OCI-LY3 (cell line): ENCODE data around the gene ARL14.

Source experiments
- H2AFZ ChIP-seq: fragments of 200-600, 300-600 bp; shearing (Covaris generic); 2 replicates; pipeline ENCODE4 v1.6.0; 2014; ENCODE audit warnings: antibody characterized with exemption, low read depth, low read length
- H3K27ac ChIP-seq: fragments of 200-600, 300-600 bp; sonication (generic); 2 replicates; pipeline ENCODE4 v1.5.1; 2014; ENCODE audit warnings: mild to moderate bottlenecking, low read length, moderate library complexity, mixed read lengths
- H3K27me3 ChIP-seq: fragments of 200-600, 300-600 bp; sonication (generic); 2 replicates; pipeline ENCODE4 v1.6.1; 2014; ENCODE audit warnings: low read depth, low read length, mixed read lengths
- H3K36me3 ChIP-seq: fragments of 200-600, 300-600 bp; sonication (generic); replicated peaks from 2 replicates; pipeline ENCODE3; 2014; ENCODE audit warnings: low read depth, low read length, mixed read lengths
- H3K4me1 ChIP-seq: fragments of 300-600, 200-600 bp; sonication (generic); 2 replicates; pipeline ENCODE4 v1.6.1; 2014; ENCODE audit warnings: low read length, mixed read lengths
- H3K4me2 ChIP-seq: fragments of 200-600, 300-600 bp; sonication (generic); 2 replicates; pipeline ENCODE4 v1.6.1; 2014; ENCODE audit warnings: low read length, mixed read lengths
- H3K4me3 ChIP-seq: fragments of 300-600, 200-600 bp; sonication (generic); 2 replicates; pipeline ENCODE4 v1.5.1; 2014; ENCODE audit warnings: antibody characterized with exemption, mild to moderate bottlenecking, low read length, moderate library complexity
- H3K79me2 ChIP-seq: fragments of 300-600, 200-600 bp; shearing (Covaris generic); 2 replicates; pipeline ENCODE4 v1.6.1; 2014; ENCODE audit warnings: mild to moderate bottlenecking, low read length, mixed read lengths
- H3K9ac ChIP-seq: fragments of 300-600, 200-600 bp; shearing (Covaris generic); 2 replicates; pipeline ENCODE4 v1.6.0; 2014; ENCODE audit warnings: mild to moderate bottlenecking, low read length, moderate library complexity
- H3K9me3 ChIP-seq: fragments of 200-600, 300-600 bp; shearing (Covaris generic); 2 replicates; pipeline ENCODE4 v1.6.1; 2014; ENCODE audit warnings: low read length, mixed read lengths; ENCODE audit not compliant: insufficient read depth
- H4K20me1 ChIP-seq: fragments of 200-600, 300-600 bp; sonication (generic); 2 replicates; pipeline ENCODE4 v1.6.1; 2016; ENCODE audit warnings: low read length, mixed read lengths; ENCODE audit not compliant: insufficient read depth
- EZH2phosphoT487 ChIP-seq: fragments of 200-600 bp; shearing (Covaris generic); IDR thresholded peaks from 2 replicates; pipeline ENCODE4 v1.6.1; 2018; ENCODE audit warnings: antibody characterized with exemption, mixed run types, low read depth
- TF ChIP-seq, protein P1 (sequence below): fragments of 200-600, 300-600 bp; sonication (generic); IDR thresholded peaks from 2 replicates; pipeline ENCODE4 v1.5.1; 2014; ENCODE audit warnings: antibody characterized with exemption, low read length, low read depth

Gene ARL14

DNA sequence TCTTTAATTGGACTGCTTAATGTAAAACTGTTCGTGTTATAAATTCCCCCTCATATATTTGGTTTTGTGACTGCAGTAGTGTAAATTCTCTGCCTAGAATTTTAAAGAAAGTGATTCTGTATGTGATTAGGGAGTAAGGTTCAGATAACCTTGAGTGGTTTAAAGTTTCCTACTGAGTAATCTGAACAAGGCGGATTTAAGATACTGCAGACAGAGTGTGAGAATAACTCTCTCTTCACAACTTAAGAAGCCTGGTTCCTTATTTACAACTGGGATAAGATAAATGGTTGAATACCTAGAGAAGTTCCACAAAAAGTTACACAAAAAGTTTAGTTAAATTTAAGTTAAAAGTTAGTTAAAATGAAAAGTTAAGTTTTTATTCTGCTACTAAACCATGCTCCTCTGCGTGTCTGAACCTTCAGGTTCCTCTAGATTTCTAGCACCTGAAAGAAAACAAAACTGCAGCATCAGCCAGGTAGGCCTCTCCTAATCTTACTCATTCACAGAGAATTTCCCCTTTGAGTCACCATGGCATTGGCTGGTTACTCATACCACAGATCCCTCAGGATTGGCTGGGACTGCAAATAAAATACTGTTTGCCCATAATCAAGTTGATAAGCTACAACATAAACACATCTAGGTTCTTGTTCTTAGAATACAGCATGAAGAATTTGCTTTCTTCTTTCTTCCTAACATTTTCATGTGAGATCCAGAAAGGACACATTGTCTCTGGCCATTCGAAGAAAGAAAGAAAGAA is at the start of gene ARL14:
Gene ARL14, plus strand, starts transcription at position 614 of the 757 bp plus-strand sequence. CDS start 187 bp downstream, outside the sequence.
- Histone ChIP-seq H3K79me2 (no peaks in the 10 kb centered on the region), H3K36me3 (no peaks in the 10 kb centered on the region), H3K27me3 (no peaks in the 10 kb centered on the region), H3K4me1 (peaks cover 14% of the 10 kb centered on the region), H4K20me1 (no peaks in the 10 kb centered on the region), H3K27ac (no peak within 1 kb of the TSS), H2AFZ (no peak within 1 kb of the TSS), H3K9ac (no peak within 1 kb of the TSS), H3K4me3 (no peak within 1 kb of the TSS), H3K9me3 (no peaks in the 10 kb centered on the region), H3K4me2 (no peak within 1 kb of the TSS)
- TF ChIP-seq EZH2phosphoT487: no peak
- TF ChIP-seq, protein P1, sequence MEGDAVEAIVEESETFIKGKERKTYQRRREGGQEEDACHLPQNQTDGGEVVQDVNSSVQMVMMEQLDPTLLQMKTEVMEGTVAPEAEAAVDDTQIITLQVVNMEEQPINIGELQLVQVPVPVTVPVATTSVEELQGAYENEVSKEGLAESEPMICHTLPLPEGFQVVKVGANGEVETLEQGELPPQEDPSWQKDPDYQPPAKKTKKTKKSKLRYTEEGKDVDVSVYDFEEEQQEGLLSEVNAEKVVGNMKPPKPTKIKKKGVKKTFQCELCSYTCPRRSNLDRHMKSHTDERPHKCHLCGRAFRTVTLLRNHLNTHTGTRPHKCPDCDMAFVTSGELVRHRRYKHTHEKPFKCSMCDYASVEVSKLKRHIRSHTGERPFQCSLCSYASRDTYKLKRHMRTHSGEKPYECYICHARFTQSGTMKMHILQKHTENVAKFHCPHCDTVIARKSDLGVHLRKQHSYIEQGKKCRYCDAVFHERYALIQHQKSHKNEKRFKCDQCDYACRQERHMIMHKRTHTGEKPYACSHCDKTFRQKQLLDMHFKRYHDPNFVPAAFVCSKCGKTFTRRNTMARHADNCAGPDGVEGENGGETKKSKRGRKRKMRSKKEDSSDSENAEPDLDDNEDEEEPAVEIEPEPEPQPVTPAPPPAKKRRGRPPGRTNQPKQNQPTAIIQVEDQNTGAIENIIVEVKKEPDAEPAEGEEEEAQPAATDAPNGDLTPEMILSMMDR: no peak

DNA sequence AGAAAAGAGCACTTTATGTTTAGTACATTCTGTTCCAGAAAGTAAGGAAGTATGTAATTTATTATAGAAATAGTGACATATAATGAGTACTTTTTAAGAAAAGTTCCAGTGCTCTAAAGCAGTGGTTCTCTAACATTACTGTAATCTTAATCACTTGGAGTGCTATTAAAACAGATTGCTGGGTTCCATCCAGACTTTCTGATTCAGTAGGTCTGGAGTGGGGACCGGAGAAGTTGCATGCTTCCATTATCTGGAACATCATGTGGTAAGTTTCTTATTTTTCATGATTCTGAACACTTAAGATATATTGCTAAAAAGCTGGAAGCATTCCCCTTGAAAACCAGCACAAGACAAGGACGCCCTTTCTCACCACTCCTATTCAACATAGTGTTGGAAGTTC is 47.5 kb upstream of the ARL14 start:
- H3K9me3 ChIP-seq: no peaks in the 10 kb centered on the region
- no peaks in the 10 kb centered on the region for H4K20me1 ChIP-seq
- no peaks in the 10 kb centered on the region for H3K36me3 ChIP-seq
- no peak overlapping the region for H3K9ac ChIP-seq
- no peak overlapping the region for H3K4me3 ChIP-seq
- no peak overlapping the region for H3K4me2 ChIP-seq
- H3K27me3 ChIP-seq: no peaks in the 10 kb centered on the region
- H3K27ac ChIP-seq: no peak overlapping the region
- no peaks in the 10 kb centered on the region for H3K4me1 ChIP-seq
- TF ChIP-seq EZH2phosphoT487: no peak
- TF ChIP-seq, protein P1: no peak
- no peaks in the 10 kb centered on the region for H3K79me2 ChIP-seq
- no peak overlapping the region for H2AFZ ChIP-seq

DNA sequence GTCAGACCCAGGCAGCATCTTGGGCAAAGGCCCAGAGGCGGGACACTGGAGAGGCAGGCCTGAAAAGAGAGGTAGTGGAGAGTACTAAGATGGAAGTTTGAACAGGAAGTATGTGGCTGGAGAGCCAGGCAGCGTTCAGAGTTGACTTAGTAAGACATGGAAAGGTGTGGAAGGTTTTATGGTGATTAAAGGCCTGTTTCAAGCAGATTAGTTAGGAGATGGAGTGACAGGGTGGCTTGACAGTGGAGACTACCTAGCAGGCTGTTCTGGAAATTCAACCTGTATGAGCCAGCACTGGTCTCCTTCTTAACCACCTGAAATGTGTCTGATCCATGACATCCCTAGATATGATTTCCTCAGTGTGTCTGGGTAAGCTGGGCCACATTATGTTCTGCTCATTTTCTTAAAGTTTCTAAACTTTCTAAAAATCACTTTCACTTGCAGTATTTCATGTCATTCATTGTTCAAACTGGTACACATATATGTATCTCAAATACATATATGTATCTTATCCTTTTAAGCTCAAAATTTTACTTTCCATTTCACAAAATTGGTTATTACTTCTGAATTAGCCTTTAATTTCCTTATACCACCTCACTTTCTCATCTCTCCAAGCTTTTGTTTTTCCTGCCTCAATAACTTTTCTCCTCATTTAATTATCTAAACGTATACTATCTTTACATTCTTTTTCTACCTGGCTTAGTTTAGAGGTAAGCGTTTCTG is 43.4 kb upstream of the ARL14 start:
- no peak overlapping the region for H3K4me3 ChIP-seq
- no peaks in the 10 kb centered on the region for H3K9me3 ChIP-seq
- H4K20me1 ChIP-seq: no peaks in the 10 kb centered on the region
- no peaks in the 10 kb centered on the region for H3K36me3 ChIP-seq
- H2AFZ ChIP-seq: peak overlapping the region; percentile 26; the same call in 1 of the 2 replicates
- H3K79me2 ChIP-seq: no peaks in the 10 kb centered on the region
- no peaks in the 10 kb centered on the region for H3K4me1 ChIP-seq
- no peaks in the 10 kb centered on the region for H3K27me3 ChIP-seq
- TF ChIP-seq, protein P1: no peak
- no peak for TF ChIP-seq EZH2phosphoT487
- H3K27ac ChIP-seq: no peak overlapping the region
- no peak overlapping the region for H3K4me2 ChIP-seq
- no peak overlapping the region for H3K9ac ChIP-seq

DNA sequence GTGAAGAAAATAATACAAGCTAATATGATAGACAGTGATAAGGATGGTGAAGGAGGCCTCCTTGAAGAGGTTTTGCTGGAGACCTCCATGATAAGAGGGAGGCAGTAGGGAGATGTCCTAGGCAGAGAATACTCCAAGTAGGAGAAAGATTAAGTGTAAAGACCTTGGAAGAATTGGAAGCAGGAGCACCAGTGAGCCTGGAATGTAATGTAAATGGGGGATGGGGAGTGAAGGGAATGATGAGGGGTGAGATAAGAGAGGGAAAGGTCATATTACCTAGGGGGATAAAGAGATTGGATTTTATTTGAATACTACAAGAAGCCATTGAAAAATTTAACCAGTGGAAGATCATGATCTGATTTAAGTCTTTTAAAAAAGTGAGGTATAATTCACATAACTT is 41.7 kb upstream of the ARL14 start:
- Histone ChIP-seq H3K27ac (no peak overlapping the region), H3K9ac (no peak overlapping the region)
- TF ChIP-seq EZH2phosphoT487: no peak
- TF ChIP-seq, protein P1: no peak

More for the DNA sequence above, 41.7 kb upstream of the ARL14 start:
- H3K27me3 ChIP-seq: no peaks in the 10 kb centered on the region
- no peak overlapping the region for H3K4me3 ChIP-seq
- no peaks in the 10 kb centered on the region for H3K36me3 ChIP-seq
- no peaks in the 10 kb centered on the region for H3K9me3 ChIP-seq
- H4K20me1 ChIP-seq: no peaks in the 10 kb centered on the region
- no peaks in the 10 kb centered on the region for H3K79me2 ChIP-seq
- H3K4me2 ChIP-seq: no peak overlapping the region
- H2AFZ ChIP-seq: no peak overlapping the region
- H3K4me1 ChIP-seq: no peaks in the 10 kb centered on the region
